HG03442 (cell line): ENCODE results near the gene SLC24A4.

Experiments
- ATAC-seq: cut with Tn5 transposase; IDR thresholded peaks from one replicate; pipeline ENCODE4 v1.9.1; 2021; ENCODE audit warnings: mild to moderate bottlenecking, moderate library complexity; ENCODE audit not compliant: unreplicated experiment

Gene SLC24A4

GRCh38 chr14:92433407-92433806, 110.4 kb downstream of the SLC24A4 start:
- no peak for ATAC-seq

- no peak for ATAC-seq
Observed at GRCh38 chr14:92435154-92435553, 112.2 kb downstream of the SLC24A4 start.

GRCh38 chr14:92436115-92436776, 113.3 kb downstream of the SLC24A4 start:
- no peak for ATAC-seq

- no peak for ATAC-seq
Observed at GRCh38 chr14:92437309-92437708, 114.3 kb downstream of the SLC24A4 start.

GRCh38 chr14:92437729-92438285, 114.8 kb downstream of the SLC24A4 start:
- no peak for ATAC-seq

GRCh38 chr14:92439537-92440344, 116.8 kb downstream of the SLC24A4 start:
- ATAC-seq: no peak

- no peak for ATAC-seq
Observed at GRCh38 chr14:92440345-92441003, 117.5 kb downstream of the SLC24A4 start.

- no peak for ATAC-seq
Observed at GRCh38 chr14:92441751-92442504, 119.0 kb downstream of the SLC24A4 start.

- no peak for ATAC-seq
Observed at GRCh38 chr14:92443167-92443566, 120.2 kb downstream of the SLC24A4 start.

GRCh38 chr14:92443741-92444140, 120.8 kb downstream of the SLC24A4 start:
- no peak for ATAC-seq

- ATAC-seq: no peak
Observed at GRCh38 chr14:92446771-92447170, 123.8 kb downstream of the SLC24A4 start.

GRCh38 chr14:92447416-92448197, 124.6 kb downstream of the SLC24A4 start:
- no peak for ATAC-seq

GRCh38 chr14:92448786-92449185, 125.8 kb downstream of the SLC24A4 start:
- no peak for ATAC-seq

- no peak for ATAC-seq
Observed at GRCh38 chr14:92449404-92450181, 126.6 kb downstream of the SLC24A4 start.

- no peak for ATAC-seq
Observed at GRCh38 chr14:92450351-92451070, 127.5 kb downstream of the SLC24A4 start.

- no peak for ATAC-seq
Observed at GRCh38 chr14:92451245-92451644, 128.3 kb downstream of the SLC24A4 start.

GRCh38 chr14:92451755-92452154, 128.8 kb downstream of the SLC24A4 start:
- ATAC-seq: no peak

GRCh38 chr14:92452471-92452870, 129.5 kb downstream of the SLC24A4 start:
- no peak for ATAC-seq

GRCh38 chr14:92453691-92454090, 130.7 kb downstream of the SLC24A4 start:
- no peak for ATAC-seq
